ENCODE results near the gene PKDCC.
"Not testable (repeated sequence)": the region's sequence is repeated elsewhere in the genome, so short reads cannot be mapped to it uniquely, and the experiment has no call there.

Gene PKDCC

GRCh38 chr2:42067521-42067920, 19.7 kb downstream of the PKDCC start:
- no peak for DNase-seq

GRCh38 chr2:42068571-42069178, 20.9 kb downstream of the PKDCC start:
- no peak for DNase-seq

GRCh38 chr2:42069568-42069967, 21.7 kb downstream of the PKDCC start:
- no peak for DNase-seq

GRCh38 chr2:42071791-42072190, 24.0 kb downstream of the PKDCC start:
- DNase-seq: no peak

- DNase-seq: no peak
Measured at GRCh38 chr2:42072349-42073118, 24.7 kb downstream of the PKDCC start.

- no peak for DNase-seq
Measured at GRCh38 chr2:42073739-42074503, 26.1 kb downstream of the PKDCC start.

GRCh38 chr2:42074661-42075060, 26.8 kb downstream of the PKDCC start:
- no peak for DNase-seq

GRCh38 chr2:42076357-42077225, 28.8 kb downstream of the PKDCC start:
- DNase-seq: no peak

- DNase-seq: no peak
Measured at GRCh38 chr2:42077343-42077742, 29.5 kb downstream of the PKDCC start.

GRCh38 chr2:42079737-42080287, 32.0 kb downstream of the PKDCC start:
- DNase-seq: no peak

- DNase-seq: not testable (repeated sequence)
Measured at GRCh38 chr2:42081151-42081550, 33.3 kb downstream of the PKDCC start.

GRCh38 chr2:42082016-42082415, 34.2 kb downstream of the PKDCC start:
- DNase-seq: no peak

- no peak for DNase-seq
Measured at GRCh38 chr2:42084231-42084671, 36.4 kb downstream of the PKDCC start.

GRCh38 chr2:42085070-42085469, 37.2 kb downstream of the PKDCC start:
- not testable (repeated sequence) for DNase-seq

- DNase-seq: no peak
Measured at GRCh38 chr2:42085706-42086487, 38.1 kb downstream of the PKDCC start.

GRCh38 chr2:42086500-42086953, 38.7 kb downstream of the PKDCC start:
- DNase-seq: peak; percentile 16

GRCh38 chr2:42087137-42087856, 39.5 kb downstream of the PKDCC start:
- no peak for DNase-seq

GRCh38 chr2:42087857-42088195, 40.0 kb downstream of the PKDCC start:
- no peak for DNase-seq

- DNase-seq: peak; percentile 69
Measured at GRCh38 chr2:42089340-42089925, 41.6 kb downstream of the PKDCC start.

- no peak for DNase-seq
Measured at GRCh38 chr2:42090216-42090615, 42.4 kb downstream of the PKDCC start.

- DNase-seq: no peak
Measured at GRCh38 chr2:42091671-42092070, 43.9 kb downstream of the PKDCC start.

Data from activated naive CD4-positive, alpha-beta T cell treated with anti-CD3 and anti-CD28 coated beads, Interleukin-2, amount 50 U/mL, for 16 hours (primary cell).